Dermis microvascular lymphatic vessel endothelial cell (primary cell): ENCODE results near the gene PLXND1. TPM values are rescaled to one million over a fixed set of nuclear protein-coding genes. Genes with fewer than 3 reads are reported as not detected.
A peak's percentile ranks its signal among the peaks of the same experiment; 100 is the strongest.
"Not testable (repeated sequence)": the region's sequence is repeated elsewhere in the genome, so short reads cannot be mapped to it uniquely, and the experiment has no call there.

Experiments
- DNase-seq, 2 donors: peaks; one replicate each; pipeline versions ENCODE4 v3.0.0 to v3.0.0-alpha.2; 2010; ENCODE audit warnings: low read depth in 2 of 2
- total RNA-seq: library from RNA; depleted of rRNA; stranded (reverse); fragments of >200 nt; gene quantifications from 2 replicates; pipeline ENCODE4 v1.2.1, GENCODE V29; 2014

The PLXND1 gene
- total RNA-seq = 273 and 392 TPM in 2 replicates

GRCh38 chr3:129606636-129607390, at the start of gene PLXND1:
PLXND1 (minus strand) TSS chr3:129606676; CDS start chr3:129606639, 37 bp downstream.
- DNase-seq = peak in 1 of 2 donors; percentile 77

- DNase-seq = no peak
These were observed 48.8 kb upstream of the PLXND1 start for GRCh38 chr3:129655291-129655700.

- DNase-seq = no peak
These were observed 47.7 kb upstream of the PLXND1 start for GRCh38 chr3:129654131-129654530.

GRCh38 chr3:129653019-129653418, 46.5 kb upstream of the PLXND1 start:
- DNase-seq = no peak

GRCh38 chr3:129651435-129652202, 45.1 kb upstream of the PLXND1 start:
- DNase-seq = peak in 1 of 2 donors; percentile 75

GRCh38 chr3:129650256-129650872, 43.9 kb upstream of the PLXND1 start:
- peak; percentile 52 to 72 for DNase-seq

GRCh38 chr3:129648391-129648790, 41.9 kb upstream of the PLXND1 start:
- no peak for DNase-seq

- no peak for DNase-seq
These were observed 38.8 kb upstream of the PLXND1 start for GRCh38 chr3:129645286-129645685.

GRCh38 chr3:129644836-129645235, 38.4 kb upstream of the PLXND1 start:
- no peak for DNase-seq

GRCh38 chr3:129641567-129642260, 35.2 kb upstream of the PLXND1 start:
- not testable (repeated sequence) for DNase-seq

GRCh38 chr3:129640985-129641384, 34.5 kb upstream of the PLXND1 start:
- not testable (repeated sequence) for DNase-seq

GRCh38 chr3:129638481-129638880, 32.0 kb upstream of the PLXND1 start:
- DNase-seq = no peak

- no peak for DNase-seq
These were observed 29.6 kb upstream of the PLXND1 start for GRCh38 chr3:129636082-129636481.

GRCh38 chr3:129635656-129636055, 29.2 kb upstream of the PLXND1 start:
- no peak for DNase-seq

- no peak for DNase-seq
These were observed 27.4 kb upstream of the PLXND1 start for GRCh38 chr3:129633751-129634481.

GRCh38 chr3:129632977-129633376, 26.5 kb upstream of the PLXND1 start:
- no peak for DNase-seq

- DNase-seq = no peak
These were observed 26.1 kb upstream of the PLXND1 start for GRCh38 chr3:129632556-129632955.

- no peak for DNase-seq
These were observed 25.6 kb upstream of the PLXND1 start for GRCh38 chr3:129632056-129632455.

GRCh38 chr3:129629011-129629410, 22.5 kb upstream of the PLXND1 start:
- no peak for DNase-seq

GRCh38 chr3:129628169-129628522, 21.7 kb upstream of the PLXND1 start:
- DNase-seq = no peak
